GM23338 (cell line): ENCODE data around the gene NLGN4X. TPM values are rescaled to one million over a fixed set of nuclear protein-coding genes. Genes with fewer than 3 reads are reported as not detected.

Experiments
- ATAC-seq: fragments of 200-7000 bp; cut with Tn5 transposase; 3 replicates; pipeline ENCODE4 v1.9.1; 2020
- DNase-seq: peaks from one replicate; pipeline ENCODE4 v3.0.0-alpha.2; 2015; ENCODE audit warnings: low spot score
- H2AFZ ChIP-seq: fragments of 200-600 bp; sonication (generic); 2 replicates; pipeline ENCODE4 v1.8.0; 2016; ENCODE audit warnings: antibody characterized with exemption, mild to moderate bottlenecking, moderate library complexity
- H3F3A ChIP-seq: fragments of 200-600 bp; sonication (generic); replicated peaks from 2 replicates; pipeline ENCODE4 v1.8.0; 2017; ENCODE audit warnings: antibody characterized with exemption, mixed run types, low read depth
- H3K27ac ChIP-seq: fragments of 200-600 bp; sonication (generic); 2 replicates; pipeline ENCODE4 v1.6.1; 2016; ENCODE audit warnings: low read depth
- H3K27me3 ChIP-seq: fragments of 200-600 bp; sonication (generic); 2 replicates; pipeline ENCODE4 v1.8.0; 2016; ENCODE audit warnings: mild to moderate bottlenecking, mixed run types, moderate library complexity; ENCODE audit not compliant: insufficient read depth
- H3K36me3 ChIP-seq: fragments of 200-600 bp; sonication (generic); 2 replicates; pipeline ENCODE4 v1.8.0; 2016; ENCODE audit warnings: mild to moderate bottlenecking; ENCODE audit not compliant: insufficient read depth
- H3K4me1 ChIP-seq: fragments of 200-600 bp; sonication (generic); 2 replicates; pipeline ENCODE4 v1.8.0; 2016; ENCODE audit warnings: mild to moderate bottlenecking, moderate library complexity; ENCODE audit not compliant: insufficient read depth
- H3K4me2 ChIP-seq: fragments of 200-600 bp; sonication (generic); 2 replicates; pipeline ENCODE4 v1.7.1; 2017; ENCODE audit warnings: mixed run types
- H3K4me3 ChIP-seq: fragments of 200-600 bp; sonication (generic); 2 replicates; pipeline ENCODE4 v1.6.1; 2016; ENCODE audit warnings: mixed run types
- H3K79me2 ChIP-seq: fragments of 200-600 bp; sonication (generic); replicated peaks from 2 replicates; pipeline ENCODE4 v1.8.0; 2017; ENCODE audit warnings: mild to moderate bottlenecking; ENCODE audit not compliant: insufficient read depth
- H3K9me2 ChIP-seq: fragments of 200-600 bp; sonication (generic); 2 replicates; pipeline ENCODE4 v1.8.0; 2017; ENCODE audit not compliant: insufficient read depth
- H4K20me1 ChIP-seq: fragments of 200-600 bp; sonication (generic); replicated peaks from 2 replicates; pipeline ENCODE4 v1.8.0; 2017; ENCODE audit warnings: mild to moderate bottlenecking; ENCODE audit not compliant: insufficient read depth
- H3K27ac Mint-ChIP-seq: 2 replicates; pipeline ENCODE4 v1.8.0; 2020; ENCODE audit warnings: inconsistent platforms, mild to moderate bottlenecking, moderate library complexity, mixed read lengths
- H3K27me3 Mint-ChIP-seq: 3 replicates; pipeline ENCODE4 v1.8.0; 2022; ENCODE audit warnings: low read depth, mild to moderate bottlenecking, moderate library complexity, mixed read lengths, inconsistent platforms; ENCODE audit not compliant: insufficient read depth, poor library complexity
- H3K36me3 Mint-ChIP-seq: 3 replicates; pipeline ENCODE4 v1.8.0; 2021; ENCODE audit warnings: low read depth, mild to moderate bottlenecking, inconsistent platforms, moderate library complexity, mixed read lengths
- H3K4me1 Mint-ChIP-seq: 3 replicates; pipeline ENCODE4 v1.8.0; 2020; ENCODE audit warnings: mild to moderate bottlenecking, inconsistent platforms, mixed read lengths
- H3K4me3 Mint-ChIP-seq: 3 replicates; pipeline ENCODE4 v1.8.0; 2021; ENCODE audit warnings: moderate library complexity, mild to moderate bottlenecking, inconsistent platforms, mixed read lengths
- H3K9me3 Mint-ChIP-seq: 3 replicates; pipeline ENCODE4 v1.8.0; 2020; ENCODE audit warnings: moderate library complexity, mild to moderate bottlenecking, inconsistent platforms, mixed read lengths
- CTCF ChIP-seq, 2 experiments: fragments of 200-600 bp in 1 of 2; sonication (generic) in 1 of 2; conservative IDR thresholded peaks; 2 replicates each; pipeline versions ENCODE4 v1.5.1 to v1.6.1; 2016 to 2017; ENCODE audit warnings: antibody characterized with exemption in 2 of 2, low read depth in 2 of 2, mild to moderate bottlenecking in 2 of 2, moderate library complexity in 1 of 2
- ETS1 ChIP-seq: IDR thresholded peaks from 2 replicates; pipeline ENCODE4 v1.6.1; 2016; ENCODE audit warnings: antibody characterized with exemption
- EZH2 ChIP-seq: fragments of 200-600 bp; sonication (generic); IDR thresholded peaks from one replicate; pipeline ENCODE4 v1.8.0; 2017; ENCODE audit warnings: antibody characterized with exemption, mild to moderate bottlenecking, low read depth; ENCODE audit not compliant: unreplicated experiment
- JUNB ChIP-seq: IDR thresholded peaks from one replicate; pipeline ENCODE4 v1.6.1; 2016; ENCODE audit warnings: antibody characterized with exemption; ENCODE audit not compliant: unreplicated experiment
- NANOG ChIP-seq: IDR thresholded peaks from 2 replicates; pipeline ENCODE4 v1.6.1; 2016; ENCODE audit warnings: antibody characterized with exemption, borderline replicate concordance
- POLR2AphosphoS5 ChIP-seq: IDR thresholded peaks from 2 replicates; pipeline ENCODE4 v1.6.1; 2016; ENCODE audit warnings: antibody characterized with exemption, low read depth
- STAT1 ChIP-seq: IDR thresholded peaks from one replicate; pipeline ENCODE4 v1.6.1; 2016; ENCODE audit warnings: antibody characterized with exemption; ENCODE audit not compliant: unreplicated experiment
- ZNF114 ChIP-seq: fragments of 250-450 bp; sonication (Bioruptor Pico); IDR thresholded peaks from 2 replicates; pipeline ENCODE4 v1.5.0; 2020; ENCODE audit warnings: mild to moderate bottlenecking, moderate library complexity
- ZNF331 ChIP-seq: fragments of 250-450 bp; sonication (Bioruptor Pico); IDR thresholded peaks from 2 replicates; pipeline ENCODE4 v1.5.0; 2020; ENCODE audit warnings: low read depth, mild to moderate bottlenecking, moderate library complexity
- ZNF462 ChIP-seq: fragments of 250-450 bp; sonication (Bioruptor Pico); IDR thresholded peaks from 2 replicates; pipeline ENCODE4 v1.5.0; 2020; ENCODE audit warnings: mild to moderate bottlenecking, moderate library complexity
- polyA plus RNA-seq: library from polyadenylated mRNA; unstranded; fragments of >200 nt; fragmentation: Nextera tagmentation; extraction: Ambion mirVana; gene quantifications from 2 replicates; pipeline ENCODE4 v1.2.1, GENCODE V29; 2016
- total RNA-seq: library from RNA; depleted of rRNA; stranded (reverse); fragments of >200 nt; shearing (Covaris generic); gene quantifications from 2 replicates; pipeline ENCODE4 v1.2.3, GENCODE V29; 2014

Gene NLGN4X
- total and polyA plus RNA-seq, 2 experiments from 2014 or later: 36.0 to 86.5 TPM

DNA sequence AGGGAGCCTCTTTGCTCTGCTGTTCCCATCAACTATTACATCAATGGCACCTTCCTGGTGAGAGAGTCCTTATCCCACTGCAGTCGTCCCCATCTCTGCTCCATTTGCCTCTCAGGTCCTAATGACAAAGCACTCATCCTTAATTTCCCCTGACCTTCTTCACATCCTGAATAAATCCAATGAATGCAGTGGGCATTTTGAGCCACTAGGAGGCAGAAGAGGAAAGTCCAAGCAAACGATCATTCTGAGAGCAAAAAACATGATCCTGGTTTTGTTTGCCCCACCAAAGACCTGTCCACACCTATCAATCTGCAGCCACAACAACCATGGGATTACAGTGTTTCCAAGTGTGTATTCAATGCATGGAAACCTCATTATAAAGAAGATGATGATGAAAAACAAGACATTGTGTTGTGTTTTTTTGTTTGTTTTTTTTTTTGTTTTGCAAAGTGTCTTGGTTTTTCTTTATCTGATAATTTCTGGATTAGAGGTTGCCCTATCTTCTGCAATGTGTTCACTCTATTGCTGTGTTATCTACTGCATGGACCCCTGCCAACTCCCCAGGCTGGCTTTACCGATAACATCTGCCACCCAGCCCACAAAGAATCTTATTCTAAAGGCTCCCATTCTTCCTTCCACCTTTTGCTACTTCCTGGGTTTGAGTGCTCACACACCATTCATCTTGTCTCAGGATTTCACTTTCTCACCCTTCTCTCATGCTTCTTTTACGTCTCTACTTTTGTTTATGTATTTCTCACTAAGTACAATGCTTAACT is 207.2 kb downstream of the NLGN4X start:
- no peaks in the 10 kb centered on the region for H4K20me1 ChIP-seq
- Mint-ChIP-seq H3K9me3 (no peaks in the 10 kb centered on the region), H3K27me3 (peaks cover 3% of the 10 kb centered on the region), H3K4me3 (no peak overlapping the region), H3K4me1 (peaks cover 46% of the 10 kb centered on the region), H3K36me3 (peaks cover 25% of the 10 kb centered on the region; the same call in 2 of the 3 replicates), H3K27ac (peak overlapping the region; percentile 62)
- no peaks in the 10 kb centered on the region for H3K9me2 ChIP-seq
- no peaks in the 10 kb centered on the region for H3K27me3 ChIP-seq
- DNase-seq (peak; percentile 69), ATAC-seq (peak; percentile 48; the same call in 2 of the 3 replicates)
- H3K4me1 ChIP-seq: peaks cover 32% of the 10 kb centered on the region
- H3K79me2 ChIP-seq: peaks cover 91% of the 10 kb centered on the region
- H3K36me3 ChIP-seq: no peaks in the 10 kb centered on the region
- H3K4me3 ChIP-seq: no peak overlapping the region
- H3F3A ChIP-seq: no peaks in the 10 kb centered on the region
- TF ChIP-seq CTCF (conservative IDR thresholded peaks at IDR 0.05; ENCODE audit: low read depth in 2 of 2) (peak; percentile 73 to 82), NANOG (no peak), ZNF114 (CRISPR knock-in tag) (no peak), EZH2 (no peak)
- no peak overlapping the region for H2AFZ ChIP-seq
- peak overlapping the region; percentile 49; the same call in 1 of the 2 replicates for H3K4me2 ChIP-seq
- peak overlapping the region; percentile 53 for H3K27ac ChIP-seq

GRCh38 chrX:6019076-6019475 is 209.6 kb downstream of the NLGN4X start:
- no peak overlapping the region for H2AFZ ChIP-seq
- no peak overlapping the region for H3K4me2 ChIP-seq
- no peak overlapping the region for H3K4me3 Mint-ChIP-seq
- no peaks in the 10 kb centered on the region for H4K20me1 ChIP-seq
- H3K4me1 ChIP-seq: peaks cover 16% of the 10 kb centered on the region
- peaks cover 32% of the 10 kb centered on the region; the same call in 2 of the 3 replicates for H3K36me3 Mint-ChIP-seq
- peaks cover 3% of the 10 kb centered on the region for H3K27me3 Mint-ChIP-seq
- peaks cover 42% of the 10 kb centered on the region for H3K4me1 Mint-ChIP-seq
- no peak for ATAC-seq
- no peaks in the 10 kb centered on the region for H3K9me3 Mint-ChIP-seq
- no peak overlapping the region for H3K27ac Mint-ChIP-seq
- no peaks in the 10 kb centered on the region for H3K36me3 ChIP-seq
- H3K27me3 ChIP-seq: no peaks in the 10 kb centered on the region
- no peaks in the 10 kb centered on the region for H3K9me2 ChIP-seq
- H3K4me3 ChIP-seq: no peak overlapping the region
- H3K79me2 ChIP-seq: peaks cover 93% of the 10 kb centered on the region
- no peak for DNase-seq
- H3F3A ChIP-seq: no peaks in the 10 kb centered on the region
- no peak overlapping the region for H3K27ac ChIP-seq
- no peak for TF ChIP-seq POLR2AphosphoS5
- no peak for TF ChIP-seq EZH2
- TF ChIP-seq JUNB: no peak
- TF ChIP-seq ZNF114 (CRISPR knock-in tag): no peak
- TF ChIP-seq STAT1: no peak
- no peak for TF ChIP-seq ZNF462 (CRISPR knock-in tag)
- no peak for TF ChIP-seq ZNF331 (CRISPR knock-in tag)
- no peak for TF ChIP-seq NANOG
- no peak for TF ChIP-seq ETS1
